Measurements from ENCODE around the gene SLC28A2.
"Not testable (repeated sequence)": the region's sequence is repeated elsewhere in the genome, so short reads cannot be mapped to it uniquely, and the experiment has no call there.

SLC28A2 gene

DNA sequence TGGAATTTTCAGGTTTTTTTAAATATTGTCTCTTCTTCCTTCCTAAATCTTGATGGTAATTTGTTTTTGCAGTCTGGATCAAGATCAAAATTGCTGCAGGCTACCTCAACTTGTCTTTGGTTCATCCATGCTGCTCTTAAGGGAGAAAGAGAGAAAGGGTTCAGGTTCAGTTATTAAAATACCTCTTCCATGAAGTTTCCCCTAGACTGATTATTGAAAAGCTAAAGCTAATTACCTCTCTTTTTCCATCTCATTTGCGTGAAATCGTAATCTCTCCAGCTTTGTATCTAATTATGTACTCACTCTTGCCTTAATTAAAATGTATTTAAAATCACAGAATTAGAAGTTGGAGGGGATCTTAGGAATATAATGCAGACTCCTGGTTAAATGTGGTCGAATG lies 52.7 kb downstream of the SLC28A2 start:
- TF ChIP-seq, protein P1, sequence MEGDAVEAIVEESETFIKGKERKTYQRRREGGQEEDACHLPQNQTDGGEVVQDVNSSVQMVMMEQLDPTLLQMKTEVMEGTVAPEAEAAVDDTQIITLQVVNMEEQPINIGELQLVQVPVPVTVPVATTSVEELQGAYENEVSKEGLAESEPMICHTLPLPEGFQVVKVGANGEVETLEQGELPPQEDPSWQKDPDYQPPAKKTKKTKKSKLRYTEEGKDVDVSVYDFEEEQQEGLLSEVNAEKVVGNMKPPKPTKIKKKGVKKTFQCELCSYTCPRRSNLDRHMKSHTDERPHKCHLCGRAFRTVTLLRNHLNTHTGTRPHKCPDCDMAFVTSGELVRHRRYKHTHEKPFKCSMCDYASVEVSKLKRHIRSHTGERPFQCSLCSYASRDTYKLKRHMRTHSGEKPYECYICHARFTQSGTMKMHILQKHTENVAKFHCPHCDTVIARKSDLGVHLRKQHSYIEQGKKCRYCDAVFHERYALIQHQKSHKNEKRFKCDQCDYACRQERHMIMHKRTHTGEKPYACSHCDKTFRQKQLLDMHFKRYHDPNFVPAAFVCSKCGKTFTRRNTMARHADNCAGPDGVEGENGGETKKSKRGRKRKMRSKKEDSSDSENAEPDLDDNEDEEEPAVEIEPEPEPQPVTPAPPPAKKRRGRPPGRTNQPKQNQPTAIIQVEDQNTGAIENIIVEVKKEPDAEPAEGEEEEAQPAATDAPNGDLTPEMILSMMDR (IDR thresholded peaks at IDR 0.05; ENCODE audit: low read depth, low read length, missing control alignments), result no peak
- H3K4me3 ChIP-seq (replicated peaks; ENCODE audit: low read depth, low read length), result no peak overlapping the region
- DNase-seq (ENCODE audit: extremely low read depth, low read depth), result no peak

DNA sequence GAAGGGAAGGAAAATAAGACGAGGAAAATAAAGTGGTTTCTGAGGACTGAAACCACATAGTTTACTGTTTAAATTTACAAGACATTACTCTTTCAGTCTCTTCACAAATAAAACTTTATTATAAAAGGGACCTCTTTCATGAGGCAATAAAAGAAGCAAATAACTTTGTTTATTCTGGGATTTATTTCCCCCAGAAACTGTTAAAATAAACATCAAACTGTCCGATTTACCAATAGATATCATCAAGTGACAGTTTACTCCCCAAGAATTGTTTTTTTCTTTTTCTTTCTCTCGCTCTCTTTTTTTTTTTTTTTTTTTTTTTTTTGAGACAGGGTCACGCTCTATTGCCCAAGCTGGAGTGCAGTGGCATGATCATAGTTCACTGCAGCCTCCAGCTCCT lies 54.1 kb downstream of the SLC28A2 start:
- TF ChIP-seq, protein P1 (IDR thresholded peaks at IDR 0.05; ENCODE audit: low read depth, low read length, missing control alignments), result no peak
- H3K4me3 ChIP-seq (replicated peaks; ENCODE audit: low read depth, low read length), result no peak overlapping the region
- DNase-seq (ENCODE audit: extremely low read depth, low read depth), result no peak

DNA sequence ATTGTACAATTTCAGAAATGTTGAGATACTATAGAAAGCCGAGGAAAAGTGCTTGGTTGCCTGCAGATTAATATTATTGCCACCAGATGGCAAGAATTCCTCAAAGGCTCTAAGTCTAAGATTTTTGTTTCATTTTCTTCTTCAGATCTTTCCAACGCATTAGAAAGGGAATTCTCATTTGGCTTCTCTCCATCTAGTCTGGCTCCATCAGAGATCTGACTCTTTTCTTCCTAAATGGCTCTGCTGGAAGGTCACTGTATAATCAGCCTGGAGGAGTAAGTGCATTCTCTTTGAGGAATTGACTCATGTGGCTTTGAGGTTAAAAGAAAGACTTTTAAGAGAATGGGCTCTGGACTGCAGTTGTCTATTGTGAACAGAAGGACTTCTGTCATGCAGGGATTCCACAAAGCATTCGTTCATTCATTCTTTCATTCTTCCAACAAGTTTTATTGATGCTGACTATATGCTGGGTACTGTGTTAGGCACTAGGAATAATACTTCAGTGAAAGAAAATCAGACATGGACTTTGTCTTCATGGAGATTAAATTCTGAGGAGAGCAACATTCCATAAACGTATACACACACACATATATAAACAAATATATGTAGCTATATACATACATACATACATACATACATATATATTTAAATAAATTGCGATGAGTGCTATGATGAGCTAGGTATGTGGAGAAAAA lies 55.3 kb downstream of the SLC28A2 start:
- H3K4me3 ChIP-seq (replicated peaks; ENCODE audit: low read depth, low read length), result no peak overlapping the region
- TF ChIP-seq, protein P1 (IDR thresholded peaks at IDR 0.05; ENCODE audit: low read depth, low read length, missing control alignments), result peak; percentile 26
- DNase-seq (ENCODE audit: extremely low read depth, low read depth), result peak; percentile 11

DNA sequence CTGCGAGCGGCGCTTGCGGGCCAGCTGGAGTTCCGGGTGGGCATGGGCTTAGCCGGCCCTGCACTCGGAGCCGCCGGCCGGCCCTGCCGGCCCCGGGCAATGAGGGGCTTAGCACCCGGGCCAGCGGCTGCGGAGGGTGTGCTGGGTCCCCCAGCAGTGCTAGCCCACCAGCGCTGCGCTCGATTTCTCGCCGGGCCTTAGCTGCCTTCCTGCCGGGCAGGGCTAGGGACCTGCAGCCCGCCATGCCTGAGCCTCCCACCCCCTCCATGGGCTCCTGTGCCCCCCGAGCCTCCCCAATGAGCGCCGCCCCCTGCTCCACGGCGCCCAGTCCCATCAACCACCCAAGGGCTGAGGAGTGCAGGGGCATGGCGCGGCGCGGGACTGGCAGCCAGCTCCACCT lies 62.1 kb downstream of the SLC28A2 start:
- not testable (repeated sequence) for DNase-seq (ENCODE audit: extremely low read depth, low read depth); H3K4me3 ChIP-seq (replicated peaks; ENCODE audit: low read depth, low read length)

DNA sequence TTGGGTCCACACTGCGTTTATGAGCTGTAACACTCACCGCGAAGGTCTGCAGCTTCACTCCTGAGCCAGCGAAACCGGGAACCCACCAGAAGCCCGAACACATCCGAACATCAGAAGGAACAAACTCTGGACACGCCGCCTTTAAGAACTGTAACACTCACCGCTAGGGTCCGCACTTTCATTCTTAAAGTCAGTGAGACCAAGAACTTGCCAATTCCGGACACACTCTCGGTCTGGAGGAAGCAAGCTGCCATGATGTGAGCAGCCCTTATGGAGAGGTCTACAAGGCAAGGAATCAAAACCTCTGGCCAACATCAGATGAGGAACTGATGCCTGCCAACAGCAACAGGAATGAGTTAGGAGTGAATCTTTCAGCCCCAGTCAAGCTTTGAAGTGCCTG lies 62.9 kb downstream of the SLC28A2 start:
- H3K4me3 ChIP-seq (replicated peaks; ENCODE audit: low read depth, low read length), result no peak overlapping the region
- TF ChIP-seq, protein P1 (IDR thresholded peaks at IDR 0.05; ENCODE audit: low read depth, low read length, missing control alignments), result peak; percentile 6
- no peak for DNase-seq (ENCODE audit: extremely low read depth, low read depth)

DNA sequence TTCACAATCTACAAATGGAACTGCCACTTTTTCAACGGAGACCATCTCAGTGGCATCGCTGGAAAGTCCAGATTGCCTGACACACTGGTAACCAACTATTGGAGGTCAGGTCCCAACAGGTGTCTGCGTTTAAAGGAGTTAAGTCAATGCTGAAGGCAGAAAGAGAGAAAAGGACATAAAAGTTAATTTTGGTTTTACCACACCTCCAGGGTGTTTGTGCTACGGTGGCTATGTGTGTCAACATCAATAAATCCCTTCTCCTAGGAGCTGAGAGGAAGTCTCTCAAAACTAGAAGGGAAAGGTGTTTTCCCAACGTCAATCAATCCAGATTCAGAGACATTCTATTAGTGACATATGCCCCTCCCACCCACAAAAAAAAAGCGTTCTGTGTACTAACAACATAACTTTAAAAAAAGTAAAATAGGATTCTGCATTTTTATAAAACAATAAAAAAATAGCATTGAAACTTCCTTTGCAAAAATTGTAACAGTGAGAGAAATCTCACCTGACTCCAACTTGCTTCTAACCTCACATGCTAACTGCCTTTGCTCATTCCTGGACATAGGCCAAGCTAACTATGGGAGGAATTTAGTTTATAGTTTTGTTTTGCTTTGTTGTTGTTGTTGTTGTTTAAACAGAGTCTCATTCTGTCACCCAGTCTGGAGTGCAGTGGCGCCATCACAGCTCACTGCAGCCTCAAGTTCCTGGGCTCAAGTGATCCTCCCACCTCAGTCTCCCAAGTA lies 67.6 kb downstream of the SLC28A2 start:
- DNase-seq (ENCODE audit: extremely low read depth, low read depth), result no peak
- TF ChIP-seq, protein P1 (IDR thresholded peaks at IDR 0.05; ENCODE audit: low read depth, low read length, missing control alignments), result no peak
- no peak overlapping the region for H3K4me3 ChIP-seq (replicated peaks; ENCODE audit: low read depth, low read length)

DNA sequence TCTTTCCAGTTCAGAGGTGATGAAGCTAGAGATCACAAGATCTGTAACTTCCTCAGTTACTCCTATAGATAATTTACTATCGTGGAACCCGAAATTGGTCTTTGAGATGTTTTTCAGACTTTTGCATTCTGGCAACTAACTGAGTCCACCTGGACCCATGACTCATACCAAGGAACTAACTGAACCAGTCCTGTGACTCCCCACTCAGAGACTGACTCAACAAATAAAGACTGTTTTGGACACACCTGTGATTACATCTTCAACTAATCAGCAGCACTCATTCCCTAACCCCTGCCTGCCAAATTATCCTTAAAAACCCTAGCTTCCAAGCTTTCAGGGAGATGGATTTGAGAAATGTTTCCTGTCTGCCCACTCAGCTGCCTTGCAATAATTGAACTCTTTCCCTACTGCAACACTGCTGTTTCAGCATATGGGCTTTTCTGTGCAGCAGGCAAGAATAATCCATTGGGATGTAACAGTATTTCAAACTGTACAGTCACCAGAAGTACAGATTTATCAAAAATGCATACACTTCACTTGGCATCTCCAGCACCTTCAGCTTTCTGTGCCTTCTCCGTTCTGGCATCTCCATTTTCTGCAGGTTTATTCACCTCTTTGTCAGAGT lies 68.7 kb downstream of the SLC28A2 start:
- no peak for DNase-seq (ENCODE audit: extremely low read depth, low read depth)
- H3K4me3 ChIP-seq (replicated peaks; ENCODE audit: low read depth, low read length), result no peak overlapping the region
- TF ChIP-seq, protein P1 (IDR thresholded peaks at IDR 0.05; ENCODE audit: low read depth, low read length, missing control alignments), result no peak

Data from HFF-Myc (cell line).